Spleen (tissue), 7 donors: ENCODE data around the gene AUP1.
A peak's percentile ranks its signal among the peaks of the same experiment; 100 is the strongest.

Experiments used
- CTCF ChIP-seq, 11 experiments: fragments of 200-600 bp in 7 of 11; fragments of 450-650 bp in 4 of 11; sonication (generic) in 4 of 11; IDR thresholded peaks in 8 of 11; conservative IDR thresholded peaks in 3 of 11; 1 replicate in 7 of 11; 2 replicates in 4 of 11; pipeline versions ENCODE4 v1.4.0 to v1.8.0; 2016 to 2021; ENCODE audit warnings: antibody characterized with exemption in 11 of 11, inconsistent platforms in 4 of 11, mild to moderate bottlenecking in 1 of 11
- POLR2A ChIP-seq, 3 donors: fragments of 450-650 bp; IDR thresholded peaks; one replicate each; pipeline ENCODE4 v1.5.1; 2017; ENCODE audit warnings: antibody characterized with exemption in 3 of 3, mild to moderate bottlenecking in 1 of 3
- POLR2AphosphoS5 ChIP-seq, 3 donors: sonication (generic); formaldehyde crosslinking; IDR thresholded peaks; one replicate each; pipeline ENCODE4 v1.5.1; 2017; ENCODE audit warnings: antibody characterized with exemption in 3 of 3
- donor health status: DM: no; HTN: no; CAD: no; lungs with moderate emphysema.
- donor health status: DM: no; HTN: no; CAD: no.
- donor health status: DM: no; HTN: no; CAD: no.

GRCh38 chr2:74558284-74559230, 29.1 kb upstream of the AUP1 start:
- TF ChIP-seq CTCF (IDR thresholded peaks at IDR 0.05 in 8 of 11, conservative IDR thresholded peaks at IDR 0.05 in 3 of 11): no peak
- TF ChIP-seq POLR2A (IDR thresholded peaks at IDR 0.05): no peak
- peak in 1 of 3 donors; percentile 7 for TF ChIP-seq POLR2AphosphoS5 (IDR thresholded peaks at IDR 0.05)
